ENCODE data around the gene KCNJ10.

- TF ChIP-seq POLR2A (IDR thresholded peaks at IDR 0.05; ENCODE audit: low read length) (no peak), GATA1 (IDR thresholded peaks at IDR 0.05; ENCODE audit: low read depth, low read length) (no peak)
Observed at GRCh38 chr1:160020196-160020595, 49.8 kb downstream of the KCNJ10 start.
